K562 (cell line): ENCODE data around the gene RASL11A. TPM values are rescaled to one million over a fixed set of nuclear protein-coding genes. Genes with fewer than 3 reads are reported as not detected.
A peak's percentile ranks its signal among the peaks of the same experiment; 100 is the strongest.

Experiments
- ATAC-seq: fragments of 200-7000 bp; cut with Tn5 transposase; 3 replicates; pipeline ENCODE4 v1.9.1; 2020; ENCODE audit warnings: moderate library complexity
- BruUV-seq: library from RNA; stranded (reverse); fragments of 400-500 nt; replicated peaks from 2 replicates; lab custom pipeline; 2021; lab: Mats Ljungman, UMichigan
- CTCF ChIA-PET: fragments of 300-600 bp; formaldehyde crosslinking; extraction: SDS; loops from one replicate; lab custom pipeline; 2021; ENCODE audit warnings: low intra/inter-chr PET ratio; lab: Yijun Ruan, JAX
- POLR2A ChIA-PET: fragments of 300-600, 350-650 bp; sonication (Branson Sonifier 250); formaldehyde crosslinking; extraction: SDS; loops from one replicate; lab custom pipeline; 2021; ENCODE audit warnings: antibody characterized with exemption, inconsistent platforms; lab: Yijun Ruan, JAX
- DNase-seq, 4 experiments: peaks; one replicate each; pipeline versions ENCODE4 v3.0.0 to v3.0.0-alpha.2; 2011 to 2018; ENCODE audit warnings: low spot score in 3 of 4, mixed read lengths in 3 of 4; ENCODE audit errors: extremely low read depth in 1 of 4
- FAIRE-seq: peaks from 2 replicates; lab custom pipeline; 2011; peaks lifted over from hg19 to GRCh38; lab: Jason Lieb, UNC
- H2AFZ ChIP-seq: 2 replicates; pipeline ENCODE4 v1.6.0; 2011; ENCODE audit warnings: low read depth, low read length, control low read depth, inconsistent platforms
- H3K27ac ChIP-seq: fragments of 200-600 bp; 3 replicates; pipeline ENCODE4 v1.8.0; 2011; ENCODE audit warnings: low read depth, mild to moderate bottlenecking, control low read depth, inconsistent platforms, low read length, moderate library complexity, mixed read lengths; ENCODE audit errors: extremely low read depth
- H3K27me3 ChIP-seq, 2 experiments: fragments of 300-600 bp in 1 of 2; 2 replicates in 1 of 2; 3 replicates in 1 of 2; pipeline versions ENCODE4 v1.6.0 to v1.8.0; 2011; ENCODE audit warnings: inconsistent platforms in 2 of 2, low read length in 2 of 2, mild to moderate bottlenecking in 1 of 2, mixed read lengths in 1 of 2, moderate library complexity in 1 of 2; ENCODE audit not compliant: control insufficient read depth in 2 of 2, insufficient read depth in 2 of 2
- H3K36me3 ChIP-seq: fragments of 300-600 bp; 3 replicates; pipeline ENCODE4 v1.8.0; 2011; ENCODE audit warnings: mild to moderate bottlenecking, low read length, inconsistent platforms; ENCODE audit not compliant: control insufficient read depth, insufficient read depth
- H3K4me1 ChIP-seq, 2 experiments: fragments of 200-600 bp in 1 of 2; replicated peaks in 1 of 2; 2 replicates in 1 of 2; 3 replicates in 1 of 2; pipeline versions ENCODE4 v1.5.1 to v1.8.0; 2011; ENCODE audit warnings: inconsistent platforms in 2 of 2, low read length in 2 of 2, mild to moderate bottlenecking in 1 of 2, mixed read lengths in 1 of 2, moderate library complexity in 1 of 2; ENCODE audit not compliant: control insufficient read depth in 2 of 2, insufficient read depth in 2 of 2
- H3K4me2 ChIP-seq: 2 replicates; pipeline ENCODE4 v1.6.1; 2011; ENCODE audit warnings: low read length, control low read depth, inconsistent platforms, mixed read lengths; ENCODE audit not compliant: insufficient read depth
- H3K4me3 ChIP-seq: fragments of 200-600 bp; sonication (generic), shearing (Covaris generic); 2 replicates; pipeline ENCODE4 v1.5.1; 2016; ENCODE audit warnings: control low read depth, inconsistent platforms
- H3K79me2 ChIP-seq: fragments of 200-600 bp; 3 replicates; pipeline ENCODE4 v1.8.0; 2011; ENCODE audit warnings: low read length, inconsistent platforms; ENCODE audit not compliant: control insufficient read depth, insufficient read depth
- H3K9ac ChIP-seq, 2 experiments: 2 replicates each; pipeline versions ENCODE4 v1.6.0 to v1.6.1; 2011; ENCODE audit warnings: low read depth in 2 of 2, low read length in 2 of 2, control low read depth in 1 of 2, inconsistent platforms in 1 of 2, mild to moderate bottlenecking in 1 of 2, mixed read lengths in 1 of 2; ENCODE audit not compliant: insufficient read depth in 1 of 2
- H3K9me1 ChIP-seq: one replicate; pipeline ENCODE4 v1.6.0; 2011; ENCODE audit warnings: inconsistent platforms, mild to moderate bottlenecking, low read length, moderate library complexity; ENCODE audit not compliant: control insufficient read depth, insufficient read depth
- H3K9me3 ChIP-seq: replicated peaks from 2 replicates; pipeline ENCODE4 v1.5.1; 2011; ENCODE audit warnings: low read depth, low read length, inconsistent platforms; ENCODE audit not compliant: control insufficient read depth, insufficient read depth
- H4K20me1 ChIP-seq: replicated peaks from 2 replicates; pipeline ENCODE4 v1.6.1; 2011; ENCODE audit warnings: low read length, inconsistent platforms, mixed read lengths; ENCODE audit not compliant: control insufficient read depth, insufficient read depth
- CEBPB ChIP-seq: fragments of 450-650 bp; IDR thresholded peaks from 2 replicates; pipeline ENCODE4 v1.6.1; 2016; ENCODE audit warnings: missing genetic modification characterization, missing compliant biosample characterization
- DACH1 ChIP-seq: fragments of 450-650 bp; IDR thresholded peaks from 2 replicates; pipeline ENCODE4 v1.6.1; 2018; ENCODE audit not compliant: partially characterized antibody
- ETV5 ChIP-seq: sonication (generic); formaldehyde crosslinking; IDR thresholded peaks from 2 replicates; pipeline ENCODE4 v1.4.0; 2020; ENCODE audit warnings: low read depth, mild to moderate bottlenecking, missing genetic modification reagents
- HNRNPLL ChIP-seq: fragments of 200-400 bp; formaldehyde crosslinking; IDR thresholded peaks from 2 replicates; pipeline ENCODE4 v1.6.1; 2017; ENCODE audit warnings: low read length, low read depth, mild to moderate bottlenecking; ENCODE audit not compliant: poor library complexity, severe bottlenecking
- NCOA1 ChIP-seq: fragments of 450-650 bp; IDR thresholded peaks from 2 replicates; pipeline ENCODE4 v1.6.1; 2016; ENCODE audit warnings: low read depth
- NR4A1 ChIP-seq, 2 experiments: fragments of 250-450 bp in 1 of 2; fragments of 450-650 bp in 1 of 2; sonication (Bioruptor Pico) in 1 of 2; IDR thresholded peaks; 2 replicates each; pipeline versions ENCODE4 v1.4.0 to v1.6.1; 2016 to 2020; ENCODE audit warnings: mild to moderate bottlenecking in 2 of 2, missing compliant biosample characterization in 1 of 2, missing genetic modification characterization in 1 of 2, moderate library complexity in 1 of 2
- PCBP2 ChIP-seq: fragments of 200-400 bp; formaldehyde crosslinking; IDR thresholded peaks from 2 replicates; pipeline ENCODE4 v1.6.1; 2018; ENCODE audit warnings: low read length, low read depth, mild to moderate bottlenecking, moderate library complexity; ENCODE audit not compliant: poor library complexity, severe bottlenecking
- POLR2A ChIP-seq: fragments of 450-650 bp; conservative IDR thresholded peaks from 2 replicates; pipeline ENCODE4 v1.6.1; 2016
- PTRF ChIP-seq: fragments of 450-650 bp; IDR thresholded peaks from 2 replicates; pipeline ENCODE4 v1.6.1; 2016; ENCODE audit warnings: mild to moderate bottlenecking, missing genetic modification characterization, missing compliant biosample characterization
- SP1 ChIP-seq: sonication (generic); formaldehyde crosslinking; IDR thresholded peaks from 2 replicates; pipeline ENCODE4 v1.8.1; 2022; ENCODE audit warnings: mild to moderate bottlenecking, missing genetic modification reagents
- ZC3H8 ChIP-seq: fragments of 450-650 bp; IDR thresholded peaks from 2 replicates; pipeline ENCODE4 v1.6.1; 2017
- ZNF140 ChIP-seq: fragments of 250-450 bp; sonication (Bioruptor Pico); IDR thresholded peaks from 2 replicates; pipeline ENCODE4 v1.8.0; 2021; ENCODE audit warnings: moderate library complexity, mild to moderate bottlenecking, inconsistent platforms
- WGBS: fragments of 100-300 bp; shearing (Covaris generic); methylation state at CpG from one replicate; pipeline ENCODE4 v1.1.6; 2016; ENCODE audit warnings: low coverage, mixed read lengths; ENCODE audit not compliant: insufficient coverage; ENCODE audit errors: missing lambda C conversion rate; 5-methylcytosine and 5-hydroxymethylcytosine counted together
- in situ Hi-C: fragments of 300-500 bp; cut with MboI; formaldehyde crosslinking; loops from 4 replicates; pipeline ENCODE4 v1.15.0; 2018; ENCODE audit warnings: inconsistent platforms, mixed read lengths
- intact Hi-C: fragments of 100-400 bp; cut with micrococcal nuclease; formaldehyde crosslinking; loops from 2 replicates; pipeline ENCODE4 v1.14.2; 2022
- polyA plus RNA-seq, 8 experiments: library from polyadenylated mRNA; depleted of rRNA in 4 of 8; stranded (reverse) in 5 of 8; unstranded in 3 of 8; fragments of >200 nt; fragmentation: Nextera tagmentation in 2 of 8; fragmentation: Illumina TruSeq in 1 of 8; extraction: Ambion mirVana in 2 of 8; extraction: Trizol in 1 of 8; gene quantifications; 2 replicates each; pipeline versions ENCODE4 v1.2.1 to v1.2.3, GENCODE V29; 2011 to 2014; ENCODE audit warnings: inconsistent platforms in 1 of 8, missing spikeins in 1 of 8
- total RNA-seq, 7 experiments: library from RNA; depleted of rRNA in 6 of 7; stranded (reverse); fragments of >200 nt in 6 of 7; fragmentation: Illumina TruSeq in 2 of 7; extraction: Trizol in 2 of 7; gene quantifications; 2 replicates each; pipeline versions ENCODE4 v1.2.1 to v1.2.3, GENCODE V29; 2011 to 2021; ENCODE audit warnings: low replicate concordance in 1 of 7
- TF ChIP-seq, protein P1 (sequence below): fragments of 450-650 bp; formaldehyde crosslinking; IDR thresholded peaks from 2 replicates; pipeline ENCODE4 v1.4.0; 2020; ENCODE audit warnings: mild to moderate bottlenecking, moderate library complexity

RASL11A gene
- total and polyA plus RNA-seq, 9 of the 15 experiments (the other 6 are each of a cell fraction or from before 2014, with no cell fraction given) = 0.11 to 2.2 (median 1.5) TPM; not detected in 1

DNA sequence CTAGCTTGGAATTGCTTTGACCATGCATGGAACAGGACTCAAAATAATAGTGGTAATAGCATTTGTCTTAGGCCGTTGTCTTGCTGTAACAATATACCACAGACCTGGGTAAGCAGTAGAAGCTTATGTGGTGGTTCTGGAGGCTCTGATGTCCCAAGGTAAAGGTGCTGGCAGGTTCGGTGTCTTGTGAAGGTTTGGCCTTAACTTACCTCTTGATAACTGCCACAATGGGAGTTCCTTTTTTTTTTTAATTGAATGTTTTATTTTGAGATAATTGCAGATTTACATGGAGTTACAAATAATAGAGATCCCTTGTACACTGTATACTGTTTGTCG lies 13.4 kb upstream of the RASL11A start:
- Histone ChIP-seq H3K36me3 (peaks cover 72% of the 10 kb centered on the region), H3K79me2 (peaks cover 37% of the 10 kb centered on the region), H3K9me3 (no peaks in the 10 kb centered on the region), H3K27ac (no peak overlapping the region), H3K9ac (no peak overlapping the region), H4K20me1 (peaks cover 16% of the 10 kb centered on the region), H3K4me2 (no peak overlapping the region), H3K4me3 (no peak overlapping the region)
- BruUV-seq = no TSS peak
- CTCF ChIA-PET = no interaction called here
- FAIRE-seq = no peak
- no peak for DNase-seq
- POLR2A ChIA-PET = interaction anchor here (0.9 to 1.0 kb wide), 3 partner anchors 14 to 63 kb away, joined by 3 to 6 read pairs (median 3); no protein-coding TSS in a partner anchor
- intact Hi-C loops = no loop called here
- TF ChIP-seq POLR2A = peak; percentile 30
- TF ChIP-seq PCBP2 = no peak
- TF ChIP-seq CEBPB (tag) = peak; percentile 55; the same call in 1 of the 2 replicates
- no peak for TF ChIP-seq ETV5 (CRISPR knock-in tag)
- TF ChIP-seq, all 486 proteins: peak for 2
- Histone ChIP-seq H3K4me1 (peaks cover 0 to 7% of the 10 kb centered on the region in 2 experiments; a peak in 3 of 5 replicates), H3K27me3 (no peaks in the 10 kb centered on the region), H3K9me1 (no peaks in the 10 kb centered on the region), H2AFZ (no peak overlapping the region)
- in situ Hi-C loops = no loop called here
- ATAC-seq = peak; percentile 24
- 77% methylated on average over 3 of the region's 3 CpGs for WGBS

DNA sequence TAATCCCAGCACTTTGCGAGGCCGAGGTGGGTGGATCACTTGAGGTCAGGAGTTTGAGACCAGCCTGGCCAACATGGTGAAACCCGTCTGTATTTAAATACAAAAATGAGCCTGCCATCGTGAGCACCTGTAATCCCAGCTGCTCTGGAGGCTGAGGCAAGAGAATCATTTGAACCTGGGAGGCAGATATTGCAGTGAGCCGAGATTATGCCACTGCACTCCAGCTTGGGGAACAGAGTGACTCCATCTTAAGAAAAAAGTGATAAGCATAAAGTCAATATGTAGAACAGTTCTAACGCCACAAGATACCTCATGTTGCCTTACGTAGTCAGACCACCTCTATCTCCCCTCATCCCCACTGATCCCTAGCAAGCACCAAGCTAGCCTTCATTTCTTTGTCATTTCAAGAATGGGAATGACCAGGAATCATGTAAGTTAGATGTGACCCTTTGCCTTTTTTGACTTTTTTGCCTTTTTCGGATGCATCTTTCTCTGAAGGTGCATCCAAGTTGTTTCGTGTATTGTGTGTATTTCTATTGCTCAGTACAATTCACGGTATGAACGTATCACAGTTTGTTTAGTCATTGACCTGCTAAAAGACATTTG lies 12.9 kb upstream of the RASL11A start:
- peaks cover 66% of the 10 kb centered on the region for H3K36me3 ChIP-seq
- peaks cover 0 to 7% of the 10 kb centered on the region in 2 experiments; a peak in 3 of 5 replicates for H3K4me1 ChIP-seq
- TF ChIP-seq HNRNPLL (no peak), SP1 (CRISPR knock-in tag) (0 out of 2 replicates have a peak, but pooled peaks have one; percentile 18), ZC3H8 (no peak), NR4A1 (CRISPR knock-in tag; IDR thresholded peaks at IDR 0.05) (no peak), NR4A1 (tag; IDR thresholded peaks at IDR 0.05) (no peak), ZNF140 (CRISPR knock-in tag) (no peak), DACH1 (no peak), NCOA1 (no peak), PTRF (tag) (no peak)
- TF ChIP-seq, protein P1, sequence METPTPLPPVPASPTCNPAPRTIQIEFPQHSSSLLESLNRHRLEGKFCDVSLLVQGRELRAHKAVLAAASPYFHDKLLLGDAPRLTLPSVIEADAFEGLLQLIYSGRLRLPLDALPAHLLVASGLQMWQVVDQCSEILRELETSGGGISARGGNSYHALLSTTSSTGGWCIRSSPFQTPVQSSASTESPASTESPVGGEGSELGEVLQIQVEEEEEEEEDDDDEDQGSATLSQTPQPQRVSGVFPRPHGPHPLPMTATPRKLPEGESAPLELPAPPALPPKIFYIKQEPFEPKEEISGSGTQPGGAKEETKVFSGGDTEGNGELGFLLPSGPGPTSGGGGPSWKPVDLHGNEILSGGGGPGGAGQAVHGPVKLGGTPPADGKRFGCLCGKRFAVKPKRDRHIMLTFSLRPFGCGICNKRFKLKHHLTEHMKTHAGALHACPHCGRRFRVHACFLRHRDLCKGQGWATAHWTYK (CRISPR knock-in tag) = no peak

More for the DNA sequence above, 12.9 kb upstream of the RASL11A start:
- Histone ChIP-seq H3K79me2 (peaks cover 31% of the 10 kb centered on the region), H3K4me2 (no peak overlapping the region), H3K9me3 (no peaks in the 10 kb centered on the region), H3K27me3 (no peaks in the 10 kb centered on the region), H3K27ac (peak overlapping the region; percentile 52; the same call in 2 of the 3 replicates), H3K4me3 (no peak overlapping the region), H4K20me1 (peaks cover 16% of the 10 kb centered on the region), H3K9ac (no peak overlapping the region), H2AFZ (no peak overlapping the region), H3K9me1 (no peaks in the 10 kb centered on the region)
- DNase-seq (no peak), FAIRE-seq (no peak), ATAC-seq (peak; percentile 49)
- 76% methylated on average over 11 of the region's 11 CpGs for WGBS
- in situ Hi-C loops = no loop called here
- intact Hi-C loops = no loop called here
- POLR2A ChIA-PET = interaction anchor here (0.9 to 1.2 kb wide), 5 partner anchors 13 to 85 kb away, joined by 3 to 6 read pairs (median 3); partner anchors contain the start of gene RASL11A
- CTCF ChIA-PET = no interaction called here
- no TSS peak for BruUV-seq
